ENCODE results near the gene CUL7.

Gene CUL7

GRCh38 chr6:43053545-43054205 is at the start of gene CUL7:
TSS of gene CUL7 (minus strand) at chr6:43053851. CDS start at chr6:43052788, 1,063 bp downstream.
- peak; percentile 96 for DNase-seq (ENCODE audit: low read depth)
- TF ChIP-seq MYC (IDR thresholded peaks at IDR 0.05; ENCODE audit: low read depth, low read length), result peak; percentile 84
- peak; percentile 79 for TF ChIP-seq MAX (IDR thresholded peaks at IDR 0.05; ENCODE audit: low read depth, low read length)
- TF ChIP-seq CTCF (IDR thresholded peaks at IDR 0.05; ENCODE audit: low read depth, low read length), result no peak
- peak; percentile 78 for TF ChIP-seq POLR2A (IDR thresholded peaks at IDR 0.05; ENCODE audit: extremely low read depth, insufficient read length)
- H3K4me3 ChIP-seq (ENCODE audit: low read depth, low read length), result peak within 1 kb of the TSS; percentile 77

- H3K4me3 ChIP-seq (ENCODE audit: low read depth, low read length), result no peak overlapping the region
- TF ChIP-seq MYC (IDR thresholded peaks at IDR 0.05; ENCODE audit: low read depth, low read length) (no peak), CTCF (IDR thresholded peaks at IDR 0.05; ENCODE audit: low read depth, low read length) (no peak), MAX (IDR thresholded peaks at IDR 0.05; ENCODE audit: low read depth, low read length) (no peak), POLR2A (IDR thresholded peaks at IDR 0.05; ENCODE audit: extremely low read depth, insufficient read length) (no peak)
- DNase-seq (ENCODE audit: low read depth), result no peak
Measured at GRCh38 chr6:43101497-43101896, 47.8 kb upstream of the CUL7 start.

GRCh38 chr6:43097502-43097901 is 43.9 kb upstream of the CUL7 start:
- TF ChIP-seq MAX (IDR thresholded peaks at IDR 0.05; ENCODE audit: low read depth, low read length) (no peak), CTCF (IDR thresholded peaks at IDR 0.05; ENCODE audit: low read depth, low read length) (no peak), MYC (IDR thresholded peaks at IDR 0.05; ENCODE audit: low read depth, low read length) (no peak), POLR2A (IDR thresholded peaks at IDR 0.05; ENCODE audit: extremely low read depth, insufficient read length) (no peak)
- H3K4me3 ChIP-seq (ENCODE audit: low read depth, low read length), result no peak overlapping the region
- no peak for DNase-seq (ENCODE audit: low read depth)

GRCh38 chr6:43097098-43097489 is 43.4 kb upstream of the CUL7 start:
- DNase-seq (ENCODE audit: low read depth), result no peak
- no peak for TF ChIP-seq MAX (IDR thresholded peaks at IDR 0.05; ENCODE audit: low read depth, low read length)
- TF ChIP-seq POLR2A (IDR thresholded peaks at IDR 0.05; ENCODE audit: extremely low read depth, insufficient read length), result no peak
- no peak for TF ChIP-seq CTCF (IDR thresholded peaks at IDR 0.05; ENCODE audit: low read depth, low read length)
- TF ChIP-seq MYC (IDR thresholded peaks at IDR 0.05; ENCODE audit: low read depth, low read length), result no peak
- no peak overlapping the region for H3K4me3 ChIP-seq (ENCODE audit: low read depth, low read length)

- DNase-seq (ENCODE audit: low read depth), result no peak
- no peak overlapping the region for H3K4me3 ChIP-seq (ENCODE audit: low read depth, low read length)
- TF ChIP-seq MAX (IDR thresholded peaks at IDR 0.05; ENCODE audit: low read depth, low read length) (no peak), MYC (IDR thresholded peaks at IDR 0.05; ENCODE audit: low read depth, low read length) (no peak), POLR2A (IDR thresholded peaks at IDR 0.05; ENCODE audit: extremely low read depth, insufficient read length) (no peak), CTCF (IDR thresholded peaks at IDR 0.05; ENCODE audit: low read depth, low read length) (no peak)
Measured at GRCh38 chr6:43096451-43097097, 42.9 kb upstream of the CUL7 start.
